Hematopoietic multipotent progenitor cell treated with erythropoietin and hydrocortisone succinate and interleukin-3 and kit ligand, for 15 days (in vitro differentiated cells): ENCODE results near the gene ENHO.

ENCODE experiments used
- DNase-seq: peaks from one replicate; pipeline ENCODE4 v3.0.0-alpha.2; 2015; ENCODE audit warnings: low spot score

ENHO gene

GRCh38 chr9:34475097-34475496, 47.7 kb downstream of the ENHO start:
- DNase-seq: no peak
